H1 (cell line): Measurements from ENCODE around the gene COPS6. TPM values are rescaled to one million over a fixed set of nuclear protein-coding genes. Genes with fewer than 3 reads are reported as not detected.

ENCODE experiments used
- BCL11A ChIP-seq, 2 experiments: IDR thresholded peaks; one replicate each; pipeline ENCODE4 v1.6.1; 2011; ENCODE audit warnings: low read depth in 2 of 2, low read length in 2 of 2, mild to moderate bottlenecking in 2 of 2
- KDM5A ChIP-seq: fragments of 200-600 bp; IDR thresholded peaks from 2 replicates; pipeline ENCODE4 v1.7.1; 2012; ENCODE audit warnings: mild to moderate bottlenecking, low read length, inconsistent platforms, mixed read lengths
- POLR2A ChIP-seq, 2 experiments: IDR thresholded peaks; 1 replicate in 1 of 2; 2 replicates in 1 of 2; pipeline ENCODE4 v1.6.1; 2011; ENCODE audit warnings: low read depth in 2 of 2, low read length in 2 of 2, mild to moderate bottlenecking in 2 of 2; ENCODE audit errors: control extremely low read depth in 1 of 2
- RXRA ChIP-seq: IDR thresholded peaks from 2 replicates; pipeline ENCODE4 v1.6.1; 2011; ENCODE audit warnings: low read depth, mild to moderate bottlenecking, low read length, moderate library complexity; ENCODE audit not compliant: insufficient read depth
- SAP30 ChIP-seq: fragments of 300-600 bp; sonication (generic); IDR thresholded peaks from 2 replicates; pipeline ENCODE4 v1.7.1; 2012; ENCODE audit warnings: low read length, moderate library complexity, mild to moderate bottlenecking, inconsistent platforms; ENCODE audit not compliant: insufficient read depth, insufficient replicate concordance
- polyA plus RNA-seq, 7 experiments: library from polyadenylated mRNA; depleted of rRNA in 3 of 7; stranded (reverse) in 5 of 7; unstranded in 2 of 7; fragments of >200 nt in 5 of 7; fragments of 200-250 nt in 2 of 7; gene quantifications; 1 replicate in 5 of 7; 2 replicates in 1 of 7; 4 replicates in 1 of 7; pipeline versions ENCODE4 v1.2.1 to v1.2.3, GENCODE V29; 2011 to 2013; ENCODE audit warnings: missing spikeins in 2 of 7, mixed read lengths in 2 of 7
- total RNA-seq: library from RNA; stranded (reverse); fragmentation: NEBNext Ultra II Directional; extraction: Animal tissue kit (Norgen Biotek cat#: 25700); gene quantifications from 2 replicates; pipeline ENCODE4 v1.2.1, GENCODE V29; 2021
- TF ChIP-seq, protein P1 (sequence below): IDR thresholded peaks from 2 replicates; pipeline ENCODE4 v1.6.1; 2011; ENCODE audit warnings: low read length, improper control_type of control experiment

The COPS6 gene
- total and polyA plus RNA-seq, 2 of the 8 experiments (the other 6 are each of a cell fraction or from before 2014, with no cell fraction given) = 127 to 225 TPM

DNA sequence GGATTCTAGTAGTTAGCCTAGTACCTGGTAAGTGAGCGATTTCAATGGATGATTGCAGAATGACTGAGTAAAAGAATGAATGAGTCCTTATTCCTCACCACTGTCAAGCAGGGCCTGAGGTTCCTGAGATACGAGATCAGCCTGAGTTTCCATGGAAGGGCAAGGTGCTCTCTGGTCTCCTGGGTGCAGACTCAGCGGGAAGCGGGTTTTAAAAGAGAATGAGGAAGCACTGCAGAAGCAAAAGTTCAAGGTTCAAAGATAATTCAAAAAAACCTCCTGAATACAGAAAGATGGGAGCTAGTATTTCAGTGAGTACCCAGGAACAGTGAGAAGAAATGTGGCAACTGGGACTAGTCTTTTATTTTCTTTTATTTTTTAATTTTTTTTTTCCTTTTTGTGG, 11.6 kb upstream of the COPS6 start (continued):
- TF ChIP-seq RXRA (no peak), SAP30 (no peak), BCL11A (IDR thresholded peaks at IDR 0.05; ENCODE audit: low read depth in 2 of 2, low read length in 2 of 2) (no peak), POLR2A (IDR thresholded peaks at IDR 0.05; ENCODE audit: control extremely low read depth in 1 of 2, low read depth in 2 of 2, low read length in 2 of 2) (no peak), KDM5A (no peak)
- TF ChIP-seq, protein P1, sequence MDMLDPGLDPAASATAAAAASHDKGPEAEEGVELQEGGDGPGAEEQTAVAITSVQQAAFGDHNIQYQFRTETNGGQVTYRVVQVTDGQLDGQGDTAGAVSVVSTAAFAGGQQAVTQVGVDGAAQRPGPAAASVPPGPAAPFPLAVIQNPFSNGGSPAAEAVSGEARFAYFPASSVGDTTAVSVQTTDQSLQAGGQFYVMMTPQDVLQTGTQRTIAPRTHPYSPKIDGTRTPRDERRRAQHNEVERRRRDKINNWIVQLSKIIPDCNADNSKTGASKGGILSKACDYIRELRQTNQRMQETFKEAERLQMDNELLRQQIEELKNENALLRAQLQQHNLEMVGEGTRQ = no peak
- TF ChIP-seq, all 59 proteins: peak for 0
